ENCODE results near the gene KIAA1586.
"Not testable (repeated sequence)": the region's sequence is repeated elsewhere in the genome, so short reads cannot be mapped to it uniquely, and the experiment has no call there.

GRCh38 chr6:57047859-57048258 is 1.4 kb downstream of the KIAA1586 start:
- TF ChIP-seq POLR2A (IDR thresholded peaks at IDR 0.05; ENCODE audit: low read length); GATA1 (IDR thresholded peaks at IDR 0.05; ENCODE audit: low read depth, low read length): not testable (repeated sequence)

Measured in erythroblast (primary cell).